Activated CD8-positive, alpha-beta memory T cell treated with anti-CD3 and anti-CD28 coated beads for 48 hours (primary cell): Measurements from ENCODE around the gene APP.

Source experiments
- DNase-seq, 3 experiments: peaks; one replicate each; pipeline ENCODE4 v3.0.0-alpha.2; 2020; ENCODE audit warnings: low read depth in 2 of 3, low spot score in 2 of 3

Gene APP

DNA sequence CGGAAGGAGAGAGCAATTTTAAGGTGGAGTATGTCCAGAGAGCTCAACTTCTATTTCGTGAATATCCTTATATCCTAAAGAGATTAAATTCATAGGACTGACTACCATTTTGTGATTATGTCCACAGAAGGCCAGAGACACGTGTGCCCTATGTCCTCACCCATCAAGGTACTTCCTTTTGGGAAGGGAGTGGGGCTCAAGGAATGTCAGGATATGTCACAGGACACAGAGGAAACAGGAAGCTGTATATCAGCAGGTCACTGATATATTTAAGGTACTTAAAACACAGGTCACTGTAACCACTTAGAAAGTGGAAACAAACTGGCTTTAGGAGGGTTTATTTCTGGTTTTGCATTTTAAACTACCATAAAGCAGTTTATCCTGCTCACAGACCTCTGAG lies 184.6 kb downstream of the APP start:
- no peak for DNase-seq

- DNase-seq: no peak
Measured at GRCh38 chr21:25984538-25984937, 186.0 kb downstream of the APP start.

- DNase-seq: no peak
Measured at GRCh38 chr21:25983745-25984144, 186.8 kb downstream of the APP start.

- DNase-seq: no peak
Measured at GRCh38 chr21:25980710-25981109, 189.9 kb downstream of the APP start.

- DNase-seq: no peak
Measured at GRCh38 chr21:25979845-25980616, 190.5 kb downstream of the APP start.

- DNase-seq: no peak
Measured at GRCh38 chr21:25977068-25977611, 193.4 kb downstream of the APP start.

DNA sequence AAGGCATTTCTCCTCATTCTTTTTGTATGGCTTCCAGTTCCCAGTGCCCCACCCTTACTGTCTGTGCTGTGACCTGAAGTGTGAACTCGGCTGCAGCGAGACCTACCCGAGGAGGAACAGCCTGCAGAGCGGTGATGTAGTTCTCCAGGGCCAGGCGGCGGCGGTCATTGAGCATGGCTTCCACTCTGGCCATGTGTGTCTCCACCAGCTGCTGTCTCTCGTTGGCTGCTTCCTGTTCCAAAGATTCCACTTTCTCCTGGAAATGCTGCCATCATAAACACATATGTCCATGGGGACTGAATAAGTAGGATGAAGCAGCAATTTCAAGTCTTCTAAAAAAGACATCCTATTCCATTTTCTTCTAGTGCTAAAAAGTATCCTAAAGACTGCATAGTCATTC lies 195.6 kb downstream of the APP start:
- DNase-seq: no peak

- DNase-seq: no peak
Measured at GRCh38 chr21:25970254-25970930, 200.2 kb downstream of the APP start.

DNA sequence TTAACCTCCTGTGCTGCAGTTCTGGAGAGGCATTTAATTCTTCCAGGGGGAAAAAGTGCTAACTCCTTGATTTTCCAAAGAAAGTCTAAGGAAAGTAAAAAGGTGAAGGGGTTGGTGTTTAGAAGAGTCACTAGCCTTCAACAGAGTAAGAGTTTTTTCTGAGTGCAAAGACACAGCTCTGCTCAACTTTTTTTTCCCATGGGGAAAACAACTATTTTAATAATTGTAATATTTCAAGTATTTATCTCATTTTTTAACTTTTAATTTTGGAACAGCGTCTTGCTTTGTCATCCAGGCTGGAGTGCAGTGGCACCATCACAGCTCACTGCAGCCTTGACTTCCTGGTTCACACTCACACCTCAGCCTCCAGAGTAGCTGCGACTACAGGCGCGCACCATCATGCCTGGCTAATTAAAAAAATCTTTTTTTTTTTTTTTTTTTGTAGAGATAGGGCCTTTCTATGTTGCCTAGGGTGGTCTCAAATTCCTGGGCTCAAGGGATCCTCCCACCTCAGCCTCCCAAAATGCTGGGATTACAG lies 202.6 kb downstream of the APP start:
- DNase-seq: no peak

GRCh38 chr21:25967181-25967900 lies 203.2 kb downstream of the APP start:
- no peak for DNase-seq

DNA sequence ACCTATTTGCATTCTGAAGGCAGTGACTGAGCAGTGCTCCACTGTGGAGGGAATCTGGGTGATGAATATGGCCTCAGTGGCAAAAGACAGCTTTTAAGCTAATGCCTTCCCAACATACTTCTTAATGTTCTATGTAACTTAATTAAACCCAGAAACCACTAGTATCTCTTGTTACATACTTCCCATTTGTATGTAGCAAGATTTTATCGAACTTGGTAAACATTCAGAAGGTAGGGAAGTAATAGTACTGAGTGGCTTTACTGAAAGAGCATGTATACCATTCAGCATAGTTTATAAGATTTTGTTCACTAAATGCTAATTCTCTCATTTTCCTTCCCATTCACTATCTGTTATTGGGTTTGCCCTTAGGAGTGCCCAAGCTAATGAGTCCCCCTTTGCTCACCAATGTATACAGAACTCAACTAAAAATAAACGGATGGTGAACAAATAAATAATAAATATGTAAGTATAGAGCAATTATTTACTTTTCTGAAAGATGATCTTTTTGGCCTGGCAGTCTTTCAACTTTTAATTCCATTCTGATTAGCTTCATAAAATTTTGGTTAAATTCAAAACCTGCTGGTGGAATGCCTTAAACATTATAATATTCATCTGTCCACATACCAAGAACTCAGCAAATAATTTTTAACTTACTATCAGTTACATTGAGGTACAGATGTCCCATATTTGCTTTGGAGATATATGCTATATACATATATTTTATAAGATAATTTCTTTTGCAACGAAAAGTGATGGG lies 204.4 kb downstream of the APP start:
- DNase-seq: no peak

GRCh38 chr21:25964926-25965325 lies 205.6 kb downstream of the APP start:
- no peak for DNase-seq

- no peak for DNase-seq
Measured at GRCh38 chr21:25964015-25964414, 206.6 kb downstream of the APP start.

- no peak for DNase-seq
Measured at GRCh38 chr21:25963181-25963580, 207.4 kb downstream of the APP start.

- no peak for DNase-seq
Measured at GRCh38 chr21:25961042-25961441, 209.5 kb downstream of the APP start.

DNA sequence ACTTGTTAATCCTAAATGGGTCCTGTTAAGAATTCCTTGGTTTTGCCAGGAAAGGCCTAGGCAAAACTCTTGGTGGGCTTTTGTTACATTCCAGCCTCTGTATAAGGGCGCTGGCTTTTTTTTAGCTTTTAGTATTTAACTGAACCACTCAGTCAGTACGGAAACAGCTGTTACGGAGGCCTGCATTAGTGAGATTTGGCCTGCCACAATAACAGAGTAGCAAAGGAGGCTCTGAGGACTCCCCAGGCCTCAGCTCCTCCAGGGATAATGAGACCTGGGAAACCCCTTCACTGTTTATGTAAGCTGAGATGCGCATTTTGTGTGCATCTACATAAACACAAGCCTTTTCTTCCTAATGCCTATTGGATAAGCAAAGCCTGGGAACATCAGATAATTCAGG lies 210.2 kb downstream of the APP start:
- no peak for DNase-seq

- no peak for DNase-seq
Measured at GRCh38 chr21:25959799-25960198, 210.8 kb downstream of the APP start.

- no peak for DNase-seq
Measured at GRCh38 chr21:25956993-25957714, 213.4 kb downstream of the APP start.

DNA sequence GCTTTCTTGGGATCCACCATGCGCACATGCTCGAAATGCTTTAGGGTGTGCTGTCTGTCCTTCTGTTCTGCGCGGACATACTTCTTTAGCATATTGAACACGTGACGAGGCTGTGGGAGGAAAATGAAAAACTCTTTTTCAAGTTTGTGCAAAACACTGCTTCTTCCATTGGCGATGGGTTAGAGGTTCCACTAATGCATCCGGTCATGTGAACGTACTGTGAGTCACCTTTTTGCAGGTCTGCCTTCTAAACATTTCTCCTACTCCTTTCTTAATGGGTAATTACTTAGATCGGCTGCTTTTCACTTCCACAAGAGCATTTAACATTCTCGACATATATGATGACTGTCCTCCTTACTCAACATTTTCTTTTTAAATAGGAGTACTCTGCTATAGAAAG lies 214.9 kb downstream of the APP start:
- DNase-seq: no peak

DNA sequence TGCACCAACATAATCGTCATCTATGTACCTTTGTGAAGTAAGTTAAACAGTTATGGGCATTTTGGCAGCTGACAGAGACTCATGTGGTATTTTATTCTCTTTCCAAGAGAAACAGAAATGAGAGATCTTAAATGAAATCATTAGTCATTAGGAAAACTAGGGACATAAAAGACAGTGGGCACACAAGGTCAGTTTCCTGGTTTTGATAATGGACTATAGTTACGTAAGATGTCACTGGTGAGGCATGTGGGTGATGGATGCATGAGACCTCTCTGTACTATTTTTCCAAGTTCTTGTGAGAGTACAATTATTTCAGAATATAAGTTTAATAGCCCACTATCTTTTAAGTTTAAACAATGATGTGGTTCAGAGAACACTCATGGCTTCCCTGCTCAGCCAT lies 216.9 kb downstream of the APP start:
- no peak for DNase-seq
